Endothelial cell (in vitro differentiated cells): ENCODE measurements around the gene RAVER1. TPM values are rescaled to one million over a fixed set of nuclear protein-coding genes. Genes with fewer than 3 reads are reported as not detected.

ENCODE experiments used
- DNase-seq: peaks from one replicate; pipeline ENCODE4 v3.0.0; 2021; ENCODE audit warnings: low spot score
- H3K27ac Mint-ChIP-seq: one replicate; pipeline ENCODE4 v1.8.0; 2021; ENCODE audit warnings: mixed read lengths, inconsistent platforms; ENCODE audit not compliant: unreplicated experiment
- H3K27me3 Mint-ChIP-seq: one replicate; pipeline ENCODE4 v1.8.0; 2021; ENCODE audit warnings: mild to moderate bottlenecking, moderate library complexity, mixed read lengths, inconsistent platforms; ENCODE audit not compliant: unreplicated experiment
- H3K36me3 Mint-ChIP-seq: one replicate; pipeline ENCODE4 v1.8.0; 2021; ENCODE audit warnings: mild to moderate bottlenecking, low read depth, mixed read lengths, inconsistent platforms; ENCODE audit not compliant: unreplicated experiment
- H3K4me1 Mint-ChIP-seq: one replicate; pipeline ENCODE4 v1.8.0; 2021; ENCODE audit warnings: mild to moderate bottlenecking, mixed read lengths, inconsistent platforms; ENCODE audit not compliant: unreplicated experiment
- H3K4me3 Mint-ChIP-seq: one replicate; pipeline ENCODE4 v1.8.0; 2021; ENCODE audit warnings: mild to moderate bottlenecking, mixed read lengths, inconsistent platforms; ENCODE audit not compliant: unreplicated experiment
- H3K9me3 Mint-ChIP-seq: one replicate; pipeline ENCODE4 v1.8.0; 2021; ENCODE audit warnings: mixed read lengths, inconsistent platforms; ENCODE audit not compliant: unreplicated experiment
- total RNA-seq: library from RNA; stranded (reverse); fragmentation: NEBNext Ultra II Directional; extraction: Animal tissue kit (Norgen Biotek cat#: 25700); gene quantifications from one replicate; pipeline ENCODE4 v1.2.1, GENCODE V29; 2021; ENCODE audit not compliant: unreplicated experiment
- TF ChIP-seq, protein P1 (sequence below): fragments of 200-600 bp; sonication (generic); IDR thresholded peaks from one replicate; pipeline ENCODE4 v1.5.0; 2021; ENCODE audit warnings: antibody characterized with exemption; ENCODE audit not compliant: unreplicated experiment

RAVER1 gene
- total RNA-seq, 1 donor from 2014 or later: 46.1 TPM

DNA sequence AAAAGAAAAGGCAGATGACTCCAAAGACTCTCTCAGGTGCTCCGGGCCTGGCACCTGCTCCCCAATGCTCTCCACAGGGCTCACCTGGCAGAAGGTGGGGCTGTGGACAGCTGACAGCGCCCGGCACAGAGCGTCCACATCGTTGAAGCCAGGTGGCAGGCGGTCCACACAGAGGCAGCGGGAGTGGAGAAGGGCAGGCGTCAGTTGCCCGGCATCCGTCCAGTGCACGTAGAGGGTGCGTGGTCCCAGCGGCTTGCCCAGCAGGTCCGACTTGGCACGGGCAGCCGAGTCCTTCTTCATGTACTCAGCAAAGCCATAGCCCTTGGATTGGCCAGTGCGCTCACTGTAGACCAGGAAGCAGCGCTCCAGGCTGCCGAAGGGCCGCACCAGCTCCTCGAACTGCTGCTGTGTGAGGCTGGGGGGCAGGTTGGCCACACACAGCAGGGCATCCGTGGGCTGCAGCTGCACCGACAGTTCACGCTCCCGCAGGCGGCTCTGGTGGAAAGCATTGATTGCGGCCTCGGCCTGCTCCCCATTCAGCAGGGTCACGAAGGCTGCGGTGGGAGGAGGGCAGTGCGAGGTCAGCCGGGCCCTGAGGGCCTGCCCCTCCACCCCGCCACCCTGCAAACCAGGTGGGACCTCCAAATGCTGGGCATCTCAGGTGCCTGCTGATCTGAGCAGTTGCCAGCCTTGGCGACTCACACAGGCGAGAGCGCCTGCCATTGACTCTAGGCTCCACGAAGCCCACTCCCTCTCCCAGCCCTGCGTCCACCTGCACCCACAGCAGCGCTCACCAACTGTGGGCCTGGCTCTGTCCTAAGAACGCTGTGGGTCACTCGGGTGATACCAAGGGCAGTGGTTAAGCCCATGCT is 4.5 kb downstream of the RAVER1 start:
- Mint-ChIP-seq H3K36me3 (peaks cover 17% of the 10 kb centered on the region), H3K27ac (no peak overlapping the region), H3K4me3 (no peak overlapping the region), H3K9me3 (no peaks in the 10 kb centered on the region), H3K27me3 (peaks cover 13% of the 10 kb centered on the region), H3K4me1 (peaks cover 9% of the 10 kb centered on the region)
- no peak for DNase-seq
- TF ChIP-seq, protein P1, sequence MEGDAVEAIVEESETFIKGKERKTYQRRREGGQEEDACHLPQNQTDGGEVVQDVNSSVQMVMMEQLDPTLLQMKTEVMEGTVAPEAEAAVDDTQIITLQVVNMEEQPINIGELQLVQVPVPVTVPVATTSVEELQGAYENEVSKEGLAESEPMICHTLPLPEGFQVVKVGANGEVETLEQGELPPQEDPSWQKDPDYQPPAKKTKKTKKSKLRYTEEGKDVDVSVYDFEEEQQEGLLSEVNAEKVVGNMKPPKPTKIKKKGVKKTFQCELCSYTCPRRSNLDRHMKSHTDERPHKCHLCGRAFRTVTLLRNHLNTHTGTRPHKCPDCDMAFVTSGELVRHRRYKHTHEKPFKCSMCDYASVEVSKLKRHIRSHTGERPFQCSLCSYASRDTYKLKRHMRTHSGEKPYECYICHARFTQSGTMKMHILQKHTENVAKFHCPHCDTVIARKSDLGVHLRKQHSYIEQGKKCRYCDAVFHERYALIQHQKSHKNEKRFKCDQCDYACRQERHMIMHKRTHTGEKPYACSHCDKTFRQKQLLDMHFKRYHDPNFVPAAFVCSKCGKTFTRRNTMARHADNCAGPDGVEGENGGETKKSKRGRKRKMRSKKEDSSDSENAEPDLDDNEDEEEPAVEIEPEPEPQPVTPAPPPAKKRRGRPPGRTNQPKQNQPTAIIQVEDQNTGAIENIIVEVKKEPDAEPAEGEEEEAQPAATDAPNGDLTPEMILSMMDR: no peak

DNA sequence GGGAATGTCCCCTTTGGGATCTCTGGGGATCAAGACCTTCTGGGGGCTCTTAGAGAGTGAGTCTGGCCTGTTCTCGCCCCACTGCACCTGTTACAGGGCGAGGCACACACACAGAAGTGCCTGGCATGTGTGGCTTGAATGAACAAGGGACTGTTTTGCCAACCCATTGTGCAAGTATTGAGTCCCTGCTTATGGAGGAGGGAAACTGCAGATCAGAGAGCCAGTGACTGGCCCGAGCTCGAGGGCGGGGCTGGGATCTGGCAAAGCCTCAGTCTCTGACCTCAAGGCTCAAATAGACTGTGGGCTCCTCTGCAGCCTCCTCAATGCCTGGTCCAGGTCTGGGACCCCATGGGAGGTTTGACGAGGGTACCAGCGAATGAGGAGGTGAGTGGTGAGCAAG is 5.5 kb downstream of the RAVER1 start:
- Mint-ChIP-seq H3K36me3 (peaks cover 19% of the 10 kb centered on the region), H3K4me3 (no peak overlapping the region), H3K27me3 (peaks cover 11% of the 10 kb centered on the region), H3K9me3 (no peaks in the 10 kb centered on the region), H3K4me1 (peaks cover 7% of the 10 kb centered on the region), H3K27ac (no peak overlapping the region)
- DNase-seq: no peak
- TF ChIP-seq, protein P1: no peak

DNA sequence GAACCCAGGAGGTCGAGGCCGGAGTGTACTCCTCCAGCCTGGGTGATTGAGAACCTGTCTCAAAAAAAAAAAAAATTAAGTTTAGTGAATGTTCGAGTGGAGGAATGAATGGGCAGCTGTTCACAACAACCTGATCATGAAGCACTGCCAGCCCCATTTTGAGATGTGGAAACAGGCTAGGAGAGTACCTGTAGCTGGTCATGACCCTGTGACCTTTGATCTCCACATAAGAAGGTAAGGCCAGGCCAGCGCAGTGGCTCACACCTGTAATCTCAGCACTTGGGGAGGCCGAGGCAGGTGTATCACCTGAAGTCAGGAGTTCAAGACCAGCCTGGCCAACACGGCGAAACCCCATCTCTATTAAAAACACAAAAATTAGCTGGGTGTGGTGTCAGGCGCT is 7.6 kb downstream of the RAVER1 start:
- DNase-seq: no peak
- Mint-ChIP-seq H3K9me3 (no peaks in the 10 kb centered on the region), H3K4me1 (no peaks in the 10 kb centered on the region), H3K36me3 (peaks cover 20% of the 10 kb centered on the region), H3K4me3 (no peak overlapping the region), H3K27me3 (peaks cover 10% of the 10 kb centered on the region), H3K27ac (no peak overlapping the region)
- TF ChIP-seq, protein P1: no peak

DNA sequence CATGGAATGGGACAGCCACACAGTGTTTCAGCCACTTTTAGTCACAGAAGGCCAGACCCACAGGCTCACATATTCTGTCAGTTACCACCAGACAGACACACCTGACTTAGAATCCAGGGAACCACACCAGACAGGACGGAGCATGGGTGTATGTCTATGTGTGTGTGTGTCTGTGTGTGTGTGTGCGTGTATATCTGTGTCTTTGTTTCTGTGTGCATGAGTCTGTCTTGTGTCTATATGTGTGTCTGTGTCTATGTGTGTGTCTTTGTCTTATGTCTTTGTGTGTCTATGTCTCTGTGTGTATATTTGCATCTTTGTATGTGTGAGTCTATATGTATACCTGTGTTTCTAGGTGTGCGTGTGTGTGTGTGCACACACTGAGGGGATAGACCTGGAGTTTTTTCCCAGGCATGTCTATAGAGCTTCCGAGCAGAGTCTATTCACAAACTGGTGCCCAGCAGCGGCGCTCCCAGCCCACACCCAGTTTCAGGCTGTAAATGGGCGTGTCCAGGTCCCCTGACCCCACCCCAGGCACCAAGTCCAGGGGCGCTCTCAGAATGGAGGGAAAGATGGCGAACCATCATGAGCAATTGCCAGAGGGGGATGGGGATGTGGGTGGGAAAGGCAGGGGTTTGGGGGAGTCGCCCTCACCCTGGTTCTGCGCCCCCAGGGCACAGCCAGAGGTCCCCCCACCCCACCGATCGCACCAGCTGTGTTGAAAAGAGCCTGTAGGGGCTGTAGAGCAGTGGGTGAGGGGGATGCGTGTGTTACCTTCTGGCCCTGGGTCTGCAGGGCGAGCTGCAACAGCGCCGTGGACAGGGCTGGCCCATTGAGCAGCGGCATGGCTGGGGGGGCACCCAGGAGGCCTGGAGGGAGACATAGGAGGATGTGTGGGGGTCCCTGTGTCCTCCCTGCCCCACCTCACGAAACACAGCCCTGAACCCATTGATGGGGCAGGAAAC is 11.2 kb downstream of the RAVER1 start:
- TF ChIP-seq, protein P1: no peak
- peaks cover 7% of the 10 kb centered on the region for H3K27me3 Mint-ChIP-seq
- no peak overlapping the region for H3K27ac Mint-ChIP-seq
- H3K9me3 Mint-ChIP-seq: no peaks in the 10 kb centered on the region
- no peaks in the 10 kb centered on the region for H3K4me1 Mint-ChIP-seq
- H3K36me3 Mint-ChIP-seq: peaks cover 18% of the 10 kb centered on the region
- DNase-seq: no peak
- H3K4me3 Mint-ChIP-seq: peak overlapping the region; percentile 35
